H1 (cell line): ENCODE measurements around the gene SZT2. TPM values are rescaled to one million over a fixed set of nuclear protein-coding genes. Genes with fewer than 3 reads are reported as not detected.

Experiments
- CTCF ChIA-PET: fragments of 300-600 bp; sonication (Branson Sonifier 250); formaldehyde crosslinking; loops from one replicate; lab custom pipeline; 2021; ENCODE audit not compliant: partially characterized antibody; lab: Charles Lee
- POLR2A ChIA-PET: fragments of 300-600 bp; sonication (Branson Sonifier 250); formaldehyde crosslinking; loops from one replicate; lab custom pipeline; 2021; ENCODE audit warnings: inconsistent platforms; ENCODE audit not compliant: partially characterized antibody; lab: Charles Lee
- DNase-seq, 2 experiments: peaks; one replicate each; pipeline versions ENCODE4 v3.0.0 to v3.0.0-alpha.2; 2010 to 2022; ENCODE audit warnings: low spot score in 2 of 2, low read depth in 1 of 2, mixed read lengths in 1 of 2
- FAIRE-seq: peaks from 2 replicates; lab custom pipeline; 2011; peaks lifted over from hg19 to GRCh38; lab: Jason Lieb, UNC
- H2AFZ ChIP-seq: 2 replicates; pipeline ENCODE4 v1.8.1; 2012; ENCODE audit warnings: low read length, inconsistent platforms
- H2AK5ac ChIP-seq: 2 replicates; pipeline ENCODE4 v1.6.1; 2013; ENCODE audit warnings: low read depth, low read length
- H2BK120ac ChIP-seq: replicated peaks from 2 replicates; pipeline ENCODE3; 2013; ENCODE audit warnings: low read depth, low read length, inconsistent platforms
- H2BK12ac ChIP-seq: 2 replicates; pipeline ENCODE4 v1.6.1; 2013; ENCODE audit warnings: low read depth, low read length
- H2BK15ac ChIP-seq: 2 replicates; pipeline ENCODE4 v1.6.1; 2013; ENCODE audit warnings: low read length
- H2BK20ac ChIP-seq: 2 replicates; pipeline ENCODE4 v1.6.1; 2013; ENCODE audit warnings: low read length
- H2BK5ac ChIP-seq: 2 replicates; pipeline ENCODE4 v1.6.1; 2013; ENCODE audit warnings: low read depth, low read length
- H3K14ac ChIP-seq: 2 replicates; pipeline ENCODE4 v1.6.1; 2013; ENCODE audit warnings: inconsistent platforms; ENCODE audit not compliant: insufficient read length
- H3K18ac ChIP-seq: 2 replicates; pipeline ENCODE4 v1.6.1; 2013; ENCODE audit warnings: low read length; ENCODE audit errors: extremely low read depth
- H3K23ac ChIP-seq: 2 replicates; pipeline ENCODE4 v1.6.1; 2013; ENCODE audit warnings: inconsistent platforms; ENCODE audit not compliant: insufficient read length
- H3K23me2 ChIP-seq: 2 replicates; pipeline ENCODE4 v1.6.1; 2013; ENCODE audit warnings: low read depth, low read length
- H3K27ac ChIP-seq: 2 replicates; pipeline ENCODE4 v1.6.1; 2011; ENCODE audit warnings: low read depth, low read length, inconsistent platforms
- H3K27me3 ChIP-seq, 4 experiments: replicated peaks in 1 of 4; 1 replicate in 1 of 4; 2 replicates in 3 of 4; pipeline versions ENCODE4 v1.6.1 to v1.8.1; 2011 to 2013; ENCODE audit warnings: low read length in 3 of 4, mild to moderate bottlenecking in 3 of 4, inconsistent platforms in 2 of 4, mixed read lengths in 2 of 4, moderate library complexity in 1 of 4; ENCODE audit not compliant: control insufficient read depth in 3 of 4, insufficient read depth in 3 of 4; ENCODE audit errors: extremely low read depth in 1 of 4
- H3K36me3 ChIP-seq, 4 experiments: 2 replicates each; pipeline versions ENCODE4 v1.6.1 to v1.8.1; 2011 to 2013; ENCODE audit warnings: mild to moderate bottlenecking in 4 of 4, low read length in 3 of 4, moderate library complexity in 2 of 4, control low read depth in 1 of 4, inconsistent platforms in 1 of 4; ENCODE audit not compliant: insufficient read depth in 4 of 4, control insufficient read depth in 2 of 4
- H3K4ac ChIP-seq: replicated peaks from 2 replicates; pipeline ENCODE3; 2013; ENCODE audit warnings: low read length, low read depth, mixed read lengths, inconsistent platforms; ENCODE audit not compliant: insufficient read length
- H3K4me1 ChIP-seq, 4 experiments: replicated peaks in 1 of 4; 1 replicate in 1 of 4; 2 replicates in 3 of 4; pipeline versions ENCODE4 v1.6.1 to v1.8.1; 2011 to 2013; ENCODE audit warnings: low read length in 3 of 4, inconsistent platforms in 2 of 4, mixed read lengths in 1 of 4; ENCODE audit not compliant: insufficient read depth in 4 of 4, control insufficient read depth in 3 of 4
- H3K4me2 ChIP-seq, 2 experiments: 2 replicates each; pipeline versions ENCODE4 v1.6.1 to v1.8.1; 2011 to 2013; ENCODE audit warnings: low read depth in 2 of 2, low read length in 2 of 2, control low read depth in 1 of 2, inconsistent platforms in 1 of 2, mild to moderate bottlenecking in 1 of 2; ENCODE audit not compliant: insufficient read depth in 1 of 2
- H3K4me3 ChIP-seq, 4 experiments: fragments of 200-600, 300-600 bp in 1 of 4; sonication (generic), shearing (Covaris generic), sonication (Bioruptor Twin) in 1 of 4; 2 replicates each; pipeline versions ENCODE4 v1.5.1 to v1.8.1; 2011 to 2016; ENCODE audit warnings: low read length in 4 of 4, low read depth in 3 of 4, control low read depth in 2 of 4, inconsistent platforms in 2 of 4, mild to moderate bottlenecking in 2 of 4, mixed read lengths in 1 of 4, moderate library complexity in 1 of 4; ENCODE audit not compliant: insufficient read depth in 2 of 4; ENCODE audit errors: extremely low read depth in 1 of 4
- H3K56ac ChIP-seq: replicated peaks from 2 replicates; pipeline ENCODE3; 2013; ENCODE audit warnings: low read depth, mild to moderate bottlenecking, mixed read lengths, low read length, inconsistent platforms; ENCODE audit not compliant: insufficient read length
- H3K79me1 ChIP-seq: 2 replicates; pipeline ENCODE4 v1.6.1; 2013; ENCODE audit warnings: low read depth, low read length, control low read depth
- H3K79me2 ChIP-seq, 2 experiments: 2 replicates each; pipeline versions ENCODE4 v1.6.1 to v1.8.1; 2012 to 2013; ENCODE audit warnings: low read length in 2 of 2, mild to moderate bottlenecking in 2 of 2, inconsistent platforms in 1 of 2; ENCODE audit not compliant: insufficient read depth in 2 of 2, control insufficient read depth in 1 of 2
- H3K9ac ChIP-seq, 4 experiments: replicated peaks in 1 of 4; 1 replicate in 1 of 4; 2 replicates in 3 of 4; pipeline versions ENCODE4 v1.6.1 to v1.8.1; 2011 to 2013; ENCODE audit warnings: low read depth in 3 of 4, low read length in 3 of 4, control low read depth in 2 of 4, mild to moderate bottlenecking in 2 of 4, moderate library complexity in 2 of 4, inconsistent platforms in 1 of 4; ENCODE audit errors: extremely low read depth in 1 of 4
- H3K9me3 ChIP-seq, 2 experiments: 2 replicates each; pipeline versions ENCODE4 v1.6.1 to v1.8.1; 2012 to 2013; ENCODE audit warnings: mild to moderate bottlenecking in 2 of 2, moderate library complexity in 2 of 2, control low read depth in 1 of 2, inconsistent platforms in 1 of 2, low read depth in 1 of 2, low read length in 1 of 2, mixed read lengths in 1 of 2; ENCODE audit not compliant: insufficient read depth in 2 of 2
- H4K20me1 ChIP-seq, 2 experiments: replicated peaks in 1 of 2; 2 replicates each; pipeline versions ENCODE3 to v1.8.1; 2011 to 2013; ENCODE audit warnings: inconsistent platforms in 2 of 2, low read length in 2 of 2, mild to moderate bottlenecking in 1 of 2; ENCODE audit not compliant: insufficient read depth in 2 of 2, control insufficient read depth in 1 of 2
- H4K5ac ChIP-seq: 2 replicates; pipeline ENCODE4 v1.6.1; 2013; ENCODE audit warnings: low read length, low read depth, mixed read lengths, inconsistent platforms; ENCODE audit not compliant: insufficient read length
- H4K8ac ChIP-seq: 2 replicates; pipeline ENCODE4 v1.8.0; 2013; ENCODE audit warnings: mild to moderate bottlenecking, moderate library complexity, low read length, inconsistent platforms; ENCODE audit not compliant: insufficient read depth; ENCODE audit errors: extremely low read depth
- H4K91ac ChIP-seq: replicated peaks from 2 replicates; pipeline ENCODE3; 2013; ENCODE audit warnings: low read length, mixed read lengths, inconsistent platforms; ENCODE audit not compliant: insufficient read length
- CHD1 ChIP-seq: IDR thresholded peaks from 2 replicates; pipeline ENCODE4 v1.6.1; 2012; ENCODE audit warnings: low read depth, low read length, improper control_type of control experiment
- EGR1 ChIP-seq: IDR thresholded peaks from 2 replicates; pipeline ENCODE4 v1.6.1; 2011; ENCODE audit warnings: low read depth, low read length, borderline replicate concordance
- KDM4A ChIP-seq: IDR thresholded peaks from one replicate; pipeline ENCODE4 v1.7.1; 2012; ENCODE audit warnings: low read depth, mild to moderate bottlenecking, moderate library complexity, low read length, inconsistent platforms; ENCODE audit not compliant: severe bottlenecking
- MAX ChIP-seq: IDR thresholded peaks from 2 replicates; pipeline ENCODE4 v1.6.1; 2012; ENCODE audit warnings: inconsistent platforms
- PHF8 ChIP-seq: fragments of 200-600 bp; sonication (generic); conservative IDR thresholded peaks from 2 replicates; pipeline ENCODE4 v1.7.1; 2012; ENCODE audit warnings: low read depth, mild to moderate bottlenecking, inconsistent platforms, low read length, moderate library complexity
- POLR2A ChIP-seq, 2 experiments: IDR thresholded peaks; 1 replicate in 1 of 2; 2 replicates in 1 of 2; pipeline ENCODE4 v1.6.1; 2011; ENCODE audit warnings: low read depth in 2 of 2, low read length in 2 of 2, mild to moderate bottlenecking in 2 of 2; ENCODE audit errors: control extremely low read depth in 1 of 2
- POLR2AphosphoS5 ChIP-seq: IDR thresholded peaks from 2 replicates; pipeline ENCODE4 v1.6.1; 2011; ENCODE audit warnings: low read depth, low read length
- RAD21 ChIP-seq, 2 experiments: IDR thresholded peaks in 1 of 2; conservative IDR thresholded peaks in 1 of 2; 2 replicates each; pipeline ENCODE4 v1.6.1; 2011; ENCODE audit warnings: low read depth in 2 of 2, low read length in 2 of 2, improper control_type of control experiment in 1 of 2, inconsistent platforms in 1 of 2, mild to moderate bottlenecking in 1 of 2, moderate library complexity in 1 of 2
- SIN3A ChIP-seq, 2 experiments: IDR thresholded peaks in 1 of 2; conservative IDR thresholded peaks in 1 of 2; 2 replicates each; pipeline ENCODE4 v1.6.1; 2011 to 2012; ENCODE audit warnings: low read length in 2 of 2, improper control_type of control experiment in 1 of 2, low read depth in 1 of 2, mild to moderate bottlenecking in 1 of 2
- SP1 ChIP-seq: IDR thresholded peaks from 2 replicates; pipeline ENCODE4 v1.6.1; 2011; ENCODE audit warnings: low read depth, low read length
- WGBS, 2 experiments: shearing (Covaris generic) in 1 of 2; methylation state at CpG; one replicate each; pipeline versions ENCODE4 v1.1.6 to v1.1.7; 2013 to 2015; ENCODE audit warnings: low lambda C conversion rate in 2 of 2, mixed read lengths in 2 of 2, inconsistent platforms in 1 of 2, low coverage in 1 of 2, missing lambda C conversion rate in 1 of 2; ENCODE audit not compliant: insufficient replicate concordance in 2 of 2, insufficient coverage in 1 of 2, insufficient read length in 1 of 2; ENCODE audit errors: extremely low coverage in 1 of 2, missing lambda C conversion rate in 1 of 2; 5-methylcytosine and 5-hydroxymethylcytosine counted together
- polyA plus RNA-seq, 7 experiments: library from polyadenylated mRNA; depleted of rRNA in 3 of 7; stranded (reverse) in 5 of 7; unstranded in 2 of 7; fragments of >200 nt in 5 of 7; fragments of 200-250 nt in 2 of 7; gene quantifications; 1 replicate in 5 of 7; 2 replicates in 1 of 7; 4 replicates in 1 of 7; pipeline versions ENCODE4 v1.2.1 to v1.2.3, GENCODE V29; 2011 to 2013; ENCODE audit warnings: missing spikeins in 2 of 7, mixed read lengths in 2 of 7
- total RNA-seq: library from RNA; stranded (reverse); fragmentation: NEBNext Ultra II Directional; extraction: Animal tissue kit (Norgen Biotek cat#: 25700); gene quantifications from 2 replicates; pipeline ENCODE4 v1.2.1, GENCODE V29; 2021

Gene SZT2
- total and polyA plus RNA-seq, 2 of the 8 experiments (the other 6 are each of a cell fraction or from before 2014, with no cell fraction given): 4.7 to 12.9 TPM

DNA sequence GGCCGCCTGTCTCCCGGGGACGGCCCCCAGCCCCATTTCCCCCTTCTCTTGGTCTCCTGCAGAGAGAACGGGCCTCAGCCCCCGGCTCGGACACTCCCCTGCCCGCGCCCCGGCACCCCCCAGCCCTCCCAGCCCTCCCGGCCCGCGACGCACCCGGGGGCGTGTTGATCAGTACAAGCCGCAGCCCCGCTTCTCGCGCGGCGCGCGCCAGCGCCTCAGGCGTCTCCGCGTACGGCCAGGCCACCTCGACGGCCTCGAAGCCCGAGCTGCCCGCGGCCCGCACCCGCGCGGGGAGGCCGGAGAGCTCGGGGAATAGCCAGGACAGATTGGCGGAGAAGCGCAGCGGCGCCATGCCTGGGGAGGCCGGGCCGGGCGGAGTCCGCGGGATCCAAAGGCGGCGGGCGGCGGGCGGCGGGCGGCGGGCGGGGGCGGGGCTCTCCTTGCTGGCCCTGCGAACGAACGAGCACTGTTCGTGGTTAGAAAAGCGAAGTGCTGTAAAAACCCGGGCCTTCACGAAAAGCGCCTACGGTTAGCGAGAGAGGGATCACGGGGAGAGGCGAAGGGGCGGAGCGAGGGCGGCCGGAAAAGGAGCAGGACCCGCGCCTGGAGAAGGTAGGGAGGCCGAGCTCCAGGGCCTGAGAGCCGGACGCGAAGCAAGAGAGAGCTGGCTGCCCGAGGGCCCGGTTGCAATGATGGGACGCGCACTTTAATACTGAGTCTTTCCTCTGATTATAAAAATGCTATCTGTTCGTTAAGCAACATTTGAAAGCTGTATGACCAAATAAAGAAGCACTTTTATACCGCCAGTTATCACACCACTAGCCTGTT, 64.0 kb downstream of the SZT2 start, which contains the start of gene HYI:
Gene HYI, minus strand, starts transcription at position 490 of the 828 bp plus-strand sequence. Its CDS starts 138 bp downstream, at position 352.
- Histone ChIP-seq H3K79me1 (no peaks in the 10 kb centered on the region), H3K27me3 (no peaks in the 10 kb centered on the region; a peak in 1 of 7 replicates), H2BK5ac (peak within 1 kb of the TSS; percentile 57; the same call in 1 of the 2 replicates), H3K79me2 (no peaks in the 10 kb centered on the region; a peak in 1 of 4 replicates), H2BK120ac (peak within 1 kb of the TSS; percentile 60), H4K8ac (peak within 1 kb of the TSS; percentile 80; the same call in 1 of the 2 replicates), H3K4me1 (peaks cover 3 to 8% (median 4%) of the 10 kb centered on the region in 4 experiments; a peak in 5 of 7 replicates), H4K91ac (peak within 1 kb of the TSS; percentile 58), H3K56ac (no peak within 1 kb of the TSS), H2AK5ac (peak within 1 kb of the TSS; percentile 31; the same call in 1 of the 2 replicates), H3K9ac (peak within 1 kb of the TSS; percentile 43 to 82 (median 47)), H3K36me3 (peaks cover 3 to 24% (median 12%) of the 10 kb centered on the region in 4 experiments; a peak in 5 of 8 replicates), H4K20me1 (peaks cover 0 to 5% of the 10 kb centered on the region in 2 experiments), H3K27ac (no peak within 1 kb of the TSS; the same call in 1 of the 2 replicates), H3K4me2 (peak within 1 kb of the TSS; percentile 83 to 88), H3K14ac (no peak within 1 kb of the TSS), H2BK20ac (no peak within 1 kb of the TSS), H3K9me3 (no peaks in the 10 kb centered on the region), H2BK15ac (0 out of 2 replicates have a peak within 1 kb of the TSS, but pooled peaks have one; percentile 25), H3K4ac (peak within 1 kb of the TSS; percentile 70), H2AFZ (peak within 1 kb of the TSS; percentile 77), H3K4me3 (peak within 1 kb of the TSS; percentile 49 to 68 (median 65)), H3K23ac (no peak within 1 kb of the TSS), H2BK12ac (peak within 1 kb of the TSS; percentile 75), H3K18ac (peak within 1 kb of the TSS; percentile 88), H3K23me2 (peaks cover 10% of the 10 kb centered on the region; the same call in 1 of the 2 replicates), H4K5ac (peak within 1 kb of the TSS; percentile 74)
- FAIRE-seq (no peak), DNase-seq (peak; percentile 60 to 84)
- POLR2A ChIA-PET: interaction anchor here (0.6 to 3.0 kb wide), 26 partner anchors 10 to 252 kb away, joined by 3 to 22 read pairs (median 4); partner anchors contain the start of genes ELOVL1 and KDM4A
- WGBS, 2 experiments: 1% methylated on average over 62 of the region's 87 CpGs; no CpG with 5 or more reads in 1 of the 2 experiments
- CTCF ChIA-PET: interaction anchor here (0.8 to 2.6 kb wide), 7 partner anchors 9 to 165 kb away, joined by 3 to 10 read pairs (median 3); no protein-coding TSS in a partner anchor
- TF ChIP-seq KDM4A: peak; percentile 62
- peak; percentile 44 for TF ChIP-seq POLR2AphosphoS5
- peak; percentile 13 to 46; a peak in 1 of 4 replicates for TF ChIP-seq SIN3A (conservative IDR thresholded peaks at IDR 0.05 in 1 of 2, IDR thresholded peaks at IDR 0.05 in 1 of 2; ENCODE audit: low read depth in 1 of 2, low read length in 2 of 2)
- 0 out of 2 replicates have a peak, but pooled peaks have one; percentile 21 for TF ChIP-seq SP1
- 0 out of 2 replicates have a peak, but pooled peaks have one; percentile 17 for TF ChIP-seq PHF8
- peak; percentile 36 to 66; a peak in 2 of 3 replicates for TF ChIP-seq POLR2A (IDR thresholded peaks at IDR 0.05; ENCODE audit: control extremely low read depth in 1 of 2, low read depth in 2 of 2, low read length in 2 of 2)
- 0 out of 2 replicates have a peak, but pooled peaks have one; percentile 38 for TF ChIP-seq MAX
- TF ChIP-seq EGR1: no peak
- no peak for TF ChIP-seq RAD21 (IDR thresholded peaks at IDR 0.05 in 1 of 2, conservative IDR thresholded peaks at IDR 0.05 in 1 of 2; ENCODE audit: low read depth in 2 of 2, low read length in 2 of 2)
- TF ChIP-seq CHD1: no peak
